ENCODE results near the gene BARHL2.

Gene BARHL2

GRCh38 chr1:90729504-90730242, 12.6 kb upstream of the BARHL2 start:
- DNase-seq (ENCODE audit: insufficient read length, low spot score), result no peak
- FAIRE-seq, result no peak
- TF ChIP-seq CTCF (IDR thresholded peaks at IDR 0.05; ENCODE audit: insufficient read depth, missing control alignments), result no peak

DNA sequence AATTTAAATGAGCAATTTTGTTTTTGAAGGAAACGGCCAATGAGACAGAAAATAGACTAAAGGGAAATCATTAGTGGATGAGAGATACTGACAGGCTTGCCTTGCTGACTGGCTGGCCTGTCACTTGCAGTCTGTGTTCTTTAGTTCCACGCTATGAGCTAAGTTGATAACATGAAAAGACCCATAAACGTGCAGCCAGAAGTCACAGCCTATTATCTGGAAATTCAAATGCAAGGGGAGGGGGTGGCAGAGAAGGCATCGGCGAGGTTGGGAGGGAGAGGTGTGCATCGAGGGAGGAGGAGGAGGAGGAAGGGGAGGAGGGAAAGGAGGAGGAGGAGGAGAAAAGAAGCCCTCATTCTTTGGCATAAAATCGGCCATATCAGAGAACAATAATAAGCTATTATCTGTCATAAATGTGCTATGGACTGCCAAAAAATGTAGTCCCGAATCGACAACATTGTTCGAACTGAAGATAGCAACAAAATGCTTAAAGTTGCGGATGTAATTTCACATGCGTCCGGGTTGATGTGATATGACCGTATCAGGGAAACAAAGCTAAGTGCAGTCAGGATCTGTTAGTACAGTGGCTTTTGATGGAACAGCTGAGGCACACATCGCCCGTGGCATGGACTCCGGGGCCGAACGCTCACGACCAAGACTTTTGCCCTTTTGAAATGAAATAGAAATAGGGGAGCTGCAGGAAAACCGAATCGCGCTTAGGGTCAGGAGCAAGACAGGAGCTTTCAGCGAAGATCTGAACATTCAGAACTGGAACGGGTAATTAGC, 11.6 kb upstream of the BARHL2 start:
- no peak for FAIRE-seq
- TF ChIP-seq CTCF (IDR thresholded peaks at IDR 0.05; ENCODE audit: insufficient read depth, missing control alignments), result no peak
- no peak for DNase-seq (ENCODE audit: insufficient read length, low spot score)

GRCh38 chr1:90727917-90728501, 10.9 kb upstream of the BARHL2 start:
- no peak for DNase-seq (ENCODE audit: insufficient read length, low spot score)
- TF ChIP-seq CTCF (IDR thresholded peaks at IDR 0.05; ENCODE audit: insufficient read depth, missing control alignments), result no peak
- no peak for FAIRE-seq

DNA sequence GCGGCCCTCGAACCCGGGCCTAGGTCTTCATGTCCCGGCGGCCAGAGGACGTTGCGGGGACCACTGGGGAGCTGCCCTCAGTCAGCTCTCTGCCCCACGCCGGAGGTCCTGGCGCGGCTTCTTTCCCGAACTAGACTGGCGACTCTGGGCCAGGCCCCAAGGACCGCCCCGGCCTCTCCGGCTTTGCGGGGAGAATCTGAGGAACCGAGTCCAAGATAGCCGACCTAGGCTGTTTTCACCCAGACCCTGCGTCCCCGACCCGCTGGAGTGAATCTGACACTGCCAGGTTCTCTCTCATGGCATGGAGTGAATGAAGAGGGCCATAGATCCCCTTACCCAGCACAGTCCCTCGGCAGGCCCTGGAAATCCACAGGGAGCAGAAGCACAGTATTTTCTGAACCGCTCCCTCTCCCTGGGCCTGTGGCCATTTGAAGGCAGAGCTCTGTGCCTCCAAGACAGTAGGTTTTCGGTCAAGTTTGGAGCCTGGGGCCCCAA, 9.9 kb upstream of the BARHL2 start:
- DNase-seq (ENCODE audit: insufficient read length, low spot score) (no peak), FAIRE-seq (no peak)
- TF ChIP-seq CTCF (IDR thresholded peaks at IDR 0.05; ENCODE audit: insufficient read depth, missing control alignments), result no peak

- TF ChIP-seq CTCF (IDR thresholded peaks at IDR 0.05; ENCODE audit: insufficient read depth, missing control alignments), result no peak
- no peak for DNase-seq (ENCODE audit: insufficient read length, low spot score)
- no peak for FAIRE-seq
Measured at GRCh38 chr1:90726425-90726985, 9.4 kb upstream of the BARHL2 start.

DNA sequence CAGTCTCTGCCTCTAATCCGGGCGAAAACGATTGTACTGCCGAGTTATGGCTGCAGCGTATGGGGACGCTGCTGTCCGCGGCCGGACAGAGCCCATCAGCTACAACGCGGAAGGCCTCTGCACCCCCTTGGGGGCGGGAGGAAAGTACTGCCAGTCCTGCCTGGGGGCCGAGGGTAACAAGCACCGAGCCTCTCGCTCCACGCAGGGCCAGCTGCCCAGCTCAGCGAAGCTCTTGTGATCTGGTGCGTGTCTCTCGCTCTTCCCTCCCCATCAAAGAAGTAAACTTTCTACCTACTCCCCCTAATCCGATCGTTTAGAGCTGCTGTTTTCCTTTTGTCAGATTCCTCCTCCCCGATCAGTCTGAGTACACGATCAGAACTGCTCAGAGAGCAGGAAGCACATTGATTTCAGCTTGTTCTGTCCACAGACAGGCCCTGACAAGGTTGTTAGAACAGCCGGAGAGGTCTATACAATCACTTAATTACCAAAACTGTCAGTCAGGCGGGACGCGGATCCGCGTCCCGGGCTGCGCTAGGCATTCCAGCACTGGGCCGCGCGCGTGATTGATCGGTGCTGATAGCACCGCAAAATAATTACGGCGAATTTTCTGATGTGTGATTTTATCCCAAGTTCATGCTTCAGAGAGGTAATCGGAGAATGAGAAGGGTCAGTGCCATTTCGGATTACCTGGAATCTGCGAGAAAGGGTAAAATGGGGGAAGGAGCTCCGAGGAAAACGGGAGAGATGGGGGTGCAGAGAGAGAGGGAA, 8.7 kb upstream of the BARHL2 start:
- TF ChIP-seq CTCF (IDR thresholded peaks at IDR 0.05; ENCODE audit: insufficient read depth, missing control alignments), result no peak
- no peak for FAIRE-seq
- no peak for DNase-seq (ENCODE audit: insufficient read length, low spot score)
